Endothelial cell of umbilical vein (primary cell): ENCODE measurements around the gene UNC5CL.

Experiments
- CTCF ChIP-seq, 2 donors: IDR thresholded peaks; 1 replicate in 1 of 2; 2 replicates in 1 of 2; pipeline ENCODE4 v1.5.1; 2011; ENCODE audit warnings: low read length in 2 of 2, mild to moderate bottlenecking in 2 of 2, moderate library complexity in 2 of 2, control low read depth in 1 of 2, inconsistent platforms in 1 of 2, low read depth in 1 of 2; ENCODE audit not compliant: insufficient read depth in 1 of 2; ENCODE audit errors: extremely low read depth in 1 of 2
- EZH2 ChIP-seq: IDR thresholded peaks from 2 replicates; pipeline ENCODE4 v1.6.1; 2012; ENCODE audit warnings: borderline replicate concordance, low read depth, mild to moderate bottlenecking, moderate library complexity, low read length, inconsistent platforms; ENCODE audit not compliant: severe bottlenecking
- FOS ChIP-seq: IDR thresholded peaks from 2 replicates; pipeline ENCODE4 v1.6.1; 2011; ENCODE audit warnings: mild to moderate bottlenecking, low read length, moderate library complexity, borderline replicate concordance; ENCODE audit not compliant: insufficient read depth
- JUN ChIP-seq: IDR thresholded peaks from 2 replicates; pipeline ENCODE4 v1.6.1; 2011; ENCODE audit warnings: borderline replicate concordance, low read depth; ENCODE audit not compliant: insufficient read length, insufficient read depth
- MYC ChIP-seq: IDR thresholded peaks from one replicate; pipeline ENCODE4 v1.6.1; 2011; ENCODE audit warnings: mild to moderate bottlenecking, low read depth, low read length
- POLR2A ChIP-seq: IDR thresholded peaks from 2 replicates; pipeline ENCODE4 v1.6.1; 2012; ENCODE audit warnings: low read depth, mild to moderate bottlenecking, control low read depth, low read length
- POLR2AphosphoS5 ChIP-seq: IDR thresholded peaks from 2 replicates; pipeline ENCODE4 v1.6.1; 2012; ENCODE audit warnings: low read depth, mild to moderate bottlenecking, control low read depth, low read length, moderate library complexity; ENCODE audit not compliant: insufficient read depth

- TF ChIP-seq EZH2: no peak
- no peak for TF ChIP-seq CTCF (IDR thresholded peaks at IDR 0.05; ENCODE audit: extremely low read depth in 1 of 2, insufficient read depth in 1 of 2, low read depth in 1 of 2, low read length in 2 of 2)
- TF ChIP-seq MYC: no peak
- no peak for TF ChIP-seq POLR2A
- no peak for TF ChIP-seq FOS
- TF ChIP-seq POLR2AphosphoS5: no peak
- TF ChIP-seq JUN: no peak
These were observed 23.0 kb upstream of the UNC5CL start for GRCh38 chr6:41062056-41062455.
